Osteoblast (primary cell): Measurements from ENCODE around the gene METAP1D. TPM values are rescaled to one million over a fixed set of nuclear protein-coding genes. Genes with fewer than 3 reads are reported as not detected.

ENCODE experiments used
- DNase-seq: peaks from one replicate; pipeline ENCODE4 v3.0.0; 2011; ENCODE audit warnings: low spot score, mixed read lengths; ENCODE audit not compliant: insufficient read length; ENCODE audit errors: missing footprints
- H2AFZ ChIP-seq: 2 replicates; pipeline ENCODE4 v1.6.0; 2011; ENCODE audit warnings: mild to moderate bottlenecking, low read length
- H3K27ac ChIP-seq: 2 replicates; pipeline ENCODE4 v1.5.1; 2011; ENCODE audit warnings: mild to moderate bottlenecking, low read depth, low read length, moderate library complexity
- H3K27me3 ChIP-seq: 2 replicates; pipeline ENCODE4 v1.6.0; 2012; ENCODE audit warnings: mild to moderate bottlenecking, control low read depth, inconsistent platforms, low read length, moderate library complexity; ENCODE audit not compliant: insufficient read depth
- H3K36me3 ChIP-seq: 2 replicates; pipeline ENCODE4 v1.5.1; 2011; ENCODE audit warnings: mild to moderate bottlenecking, low read length, control low read depth, moderate library complexity; ENCODE audit not compliant: insufficient read depth
- H3K4me1 ChIP-seq: 2 replicates; pipeline ENCODE4 v1.5.1; 2011; ENCODE audit warnings: mild to moderate bottlenecking, low read length, control low read depth, moderate library complexity; ENCODE audit not compliant: insufficient read depth
- H3K4me2 ChIP-seq: 2 replicates; pipeline ENCODE4 v1.6.0; 2011; ENCODE audit warnings: mild to moderate bottlenecking, low read length; ENCODE audit not compliant: insufficient read depth
- H3K4me3 ChIP-seq: fragments of 200-600 bp; sonication (generic); 3 replicates; pipeline ENCODE4 v1.5.1; 2012; ENCODE audit warnings: mild to moderate bottlenecking, low read length, inconsistent platforms; ENCODE audit not compliant: insufficient read depth
- H3K79me2 ChIP-seq: 2 replicates; pipeline ENCODE4 v1.6.0; 2012; ENCODE audit warnings: mild to moderate bottlenecking, low read length, control low read depth, inconsistent platforms; ENCODE audit not compliant: insufficient read depth
- H3K9me3 ChIP-seq: 2 replicates; pipeline ENCODE4 v1.5.1; 2011; ENCODE audit warnings: low read depth, low read length, control low read depth
- H4K20me1 ChIP-seq: 2 replicates; pipeline ENCODE4 v1.6.0; 2012; ENCODE audit warnings: mild to moderate bottlenecking, low read length, control low read depth; ENCODE audit not compliant: insufficient read depth
- total RNA-seq: library from RNA; depleted of rRNA; stranded (reverse); fragments of >200 nt; gene quantifications from 2 replicates; pipeline ENCODE4 v1.2.3, GENCODE V29; 2012
- TF ChIP-seq, protein P1 (sequence below): IDR thresholded peaks from 2 replicates; pipeline ENCODE4 v1.5.1; 2011; ENCODE audit warnings: mild to moderate bottlenecking, low read depth, low read length, moderate library complexity; ENCODE audit errors: extremely low read depth

The METAP1D gene
- total RNA-seq, 1 donor = 11.2 TPM

DNA sequence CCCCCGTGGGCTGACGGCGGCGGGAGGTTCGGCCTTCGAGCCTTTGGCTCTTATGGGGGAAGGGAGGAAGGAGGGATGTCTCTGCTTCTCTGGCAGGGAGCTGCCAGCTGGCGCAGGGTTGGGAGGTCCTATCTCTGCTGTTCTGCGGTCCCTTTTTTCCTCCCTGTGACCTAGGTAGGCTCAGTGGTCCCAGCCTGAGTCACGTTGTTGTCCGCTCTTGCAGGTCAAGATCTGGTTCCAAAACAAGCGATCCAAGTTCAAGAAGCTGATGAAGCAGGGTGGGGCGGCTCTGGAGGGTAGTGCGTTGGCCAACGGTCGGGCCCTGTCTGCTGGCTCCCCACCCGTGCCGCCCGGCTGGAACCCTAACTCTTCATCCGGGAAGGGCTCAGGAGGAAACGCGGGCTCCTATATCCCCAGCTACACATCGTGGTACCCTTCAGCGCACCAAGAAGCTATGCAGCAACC, 88.1 kb downstream of the METAP1D start:
- H2AFZ ChIP-seq = no peak overlapping the region
- peaks cover 28% of the 10 kb centered on the region for H3K4me1 ChIP-seq
- no peak overlapping the region for H3K4me3 ChIP-seq
- H3K27me3 ChIP-seq = peaks cover 42% of the 10 kb centered on the region
- no peaks in the 10 kb centered on the region for H3K9me3 ChIP-seq
- DNase-seq = peak; percentile 58
- TF ChIP-seq, protein P1, sequence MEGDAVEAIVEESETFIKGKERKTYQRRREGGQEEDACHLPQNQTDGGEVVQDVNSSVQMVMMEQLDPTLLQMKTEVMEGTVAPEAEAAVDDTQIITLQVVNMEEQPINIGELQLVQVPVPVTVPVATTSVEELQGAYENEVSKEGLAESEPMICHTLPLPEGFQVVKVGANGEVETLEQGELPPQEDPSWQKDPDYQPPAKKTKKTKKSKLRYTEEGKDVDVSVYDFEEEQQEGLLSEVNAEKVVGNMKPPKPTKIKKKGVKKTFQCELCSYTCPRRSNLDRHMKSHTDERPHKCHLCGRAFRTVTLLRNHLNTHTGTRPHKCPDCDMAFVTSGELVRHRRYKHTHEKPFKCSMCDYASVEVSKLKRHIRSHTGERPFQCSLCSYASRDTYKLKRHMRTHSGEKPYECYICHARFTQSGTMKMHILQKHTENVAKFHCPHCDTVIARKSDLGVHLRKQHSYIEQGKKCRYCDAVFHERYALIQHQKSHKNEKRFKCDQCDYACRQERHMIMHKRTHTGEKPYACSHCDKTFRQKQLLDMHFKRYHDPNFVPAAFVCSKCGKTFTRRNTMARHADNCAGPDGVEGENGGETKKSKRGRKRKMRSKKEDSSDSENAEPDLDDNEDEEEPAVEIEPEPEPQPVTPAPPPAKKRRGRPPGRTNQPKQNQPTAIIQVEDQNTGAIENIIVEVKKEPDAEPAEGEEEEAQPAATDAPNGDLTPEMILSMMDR = no peak
- H4K20me1 ChIP-seq = no peaks in the 10 kb centered on the region
- no peak overlapping the region for H3K27ac ChIP-seq
- H3K36me3 ChIP-seq = peaks cover 3% of the 10 kb centered on the region
- H3K79me2 ChIP-seq = peaks cover 17% of the 10 kb centered on the region
- no peak overlapping the region for H3K4me2 ChIP-seq

GRCh38 chr2:172088245-172089004, 88.7 kb downstream of the METAP1D start:
- peak; percentile 59 for DNase-seq
- peaks cover 17% of the 10 kb centered on the region for H3K79me2 ChIP-seq
- H3K4me3 ChIP-seq = no peak overlapping the region
- H3K27ac ChIP-seq = no peak overlapping the region
- H3K4me2 ChIP-seq = no peak overlapping the region
- H4K20me1 ChIP-seq = no peaks in the 10 kb centered on the region
- H3K27me3 ChIP-seq = peaks cover 45% of the 10 kb centered on the region
- H3K36me3 ChIP-seq = peaks cover 3% of the 10 kb centered on the region
- H3K9me3 ChIP-seq = no peaks in the 10 kb centered on the region
- no peak overlapping the region for H2AFZ ChIP-seq
- H3K4me1 ChIP-seq = peaks cover 24% of the 10 kb centered on the region
- TF ChIP-seq, protein P1 = no peak

DNA sequence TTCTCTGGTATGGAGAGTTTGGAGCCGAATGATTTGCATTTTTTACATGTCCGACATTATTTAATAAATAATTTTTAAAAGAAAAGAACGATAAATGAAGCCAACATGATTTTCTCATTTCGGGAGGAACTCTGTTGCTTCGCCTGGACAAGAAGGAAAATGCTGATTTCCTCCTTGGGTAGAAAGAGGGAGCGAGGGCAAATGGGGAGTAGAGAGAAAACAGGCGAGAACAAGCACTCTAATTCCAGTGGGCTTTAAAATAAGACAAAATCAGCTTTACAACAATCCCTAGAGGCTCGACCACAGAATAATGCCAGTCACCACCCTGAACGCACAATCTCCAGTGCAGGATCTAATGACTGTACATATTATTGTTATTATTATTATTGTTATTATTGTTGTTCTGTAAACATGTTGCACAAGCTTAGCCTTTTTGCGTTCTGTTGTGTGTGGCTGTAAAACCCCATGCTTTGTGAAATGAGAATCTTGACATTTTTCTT, 89.3 kb downstream of the METAP1D start:
- TF ChIP-seq, protein P1 = no peak
- Histone ChIP-seq H3K9me3 (no peaks in the 10 kb centered on the region), H2AFZ (no peak overlapping the region), H4K20me1 (no peaks in the 10 kb centered on the region), H3K4me2 (no peak overlapping the region), H3K79me2 (peaks cover 17% of the 10 kb centered on the region), H3K36me3 (peaks cover 3% of the 10 kb centered on the region), H3K4me3 (no peak overlapping the region), H3K27me3 (peaks cover 51% of the 10 kb centered on the region), H3K4me1 (peaks cover 23% of the 10 kb centered on the region), H3K27ac (no peak overlapping the region)
- no peak for DNase-seq

GRCh38 chr2:172089633-172090032, 89.9 kb downstream of the METAP1D start:
- Histone ChIP-seq H4K20me1 (no peaks in the 10 kb centered on the region), H3K27me3 (peaks cover 53% of the 10 kb centered on the region), H3K36me3 (peaks cover 3% of the 10 kb centered on the region), H3K27ac (no peak overlapping the region), H2AFZ (no peak overlapping the region), H3K9me3 (no peaks in the 10 kb centered on the region), H3K79me2 (peaks cover 17% of the 10 kb centered on the region), H3K4me2 (no peak overlapping the region), H3K4me1 (peaks cover 19% of the 10 kb centered on the region), H3K4me3 (no peak overlapping the region)
- DNase-seq = peak; percentile 51
- TF ChIP-seq, protein P1 = no peak
